Trophoblast cell (in vitro differentiated cells and primary cell): ENCODE data around the gene ARFGEF2.
"Not testable (repeated sequence)": the region's sequence is repeated elsewhere in the genome, so short reads cannot be mapped to it uniquely, and the experiment has no call there.

ENCODE experiments used
- DNase-seq, 2 donors: peaks; one replicate each; pipeline ENCODE4 v3.0.0-alpha.2; 2016
- H2AFZ ChIP-seq: 2 replicates; pipeline ENCODE4 v1.6.1; 2013; ENCODE audit warnings: low read length, moderate library complexity, mild to moderate bottlenecking; ENCODE audit not compliant: insufficient read depth, poor library complexity
- H2AK5ac ChIP-seq: 2 replicates; pipeline ENCODE4 v1.6.1; 2013; ENCODE audit warnings: mild to moderate bottlenecking, low read length
- H2BK120ac ChIP-seq: 2 replicates; pipeline ENCODE4 v1.6.1; 2013; ENCODE audit warnings: low read length, mild to moderate bottlenecking, moderate library complexity; ENCODE audit not compliant: insufficient read depth, poor library complexity
- H2BK12ac ChIP-seq: 2 replicates; pipeline ENCODE4 v1.6.1; 2013; ENCODE audit warnings: mild to moderate bottlenecking, low read length, moderate library complexity
- H2BK5ac ChIP-seq: 2 replicates; pipeline ENCODE4 v1.6.1; 2013; ENCODE audit warnings: low read length, low read depth, moderate library complexity, mild to moderate bottlenecking; ENCODE audit not compliant: poor library complexity
- H3K14ac ChIP-seq: 2 replicates; pipeline ENCODE4 v1.6.1; 2013; ENCODE audit warnings: mild to moderate bottlenecking, low read length
- H3K18ac ChIP-seq: 2 replicates; pipeline ENCODE4 v1.6.1; 2013; ENCODE audit warnings: mild to moderate bottlenecking, low read length
- H3K23ac ChIP-seq: 2 replicates; pipeline ENCODE4 v1.6.1; 2013; ENCODE audit warnings: low read length
- H3K27ac ChIP-seq: 2 replicates; pipeline ENCODE4 v1.5.1; 2013; ENCODE audit warnings: low read depth, mild to moderate bottlenecking, inconsistent platforms, low read length, moderate library complexity
- H3K27me3 ChIP-seq: 2 replicates; pipeline ENCODE4 v1.6.1; 2013; ENCODE audit warnings: inconsistent platforms, mild to moderate bottlenecking, low read length, moderate library complexity; ENCODE audit not compliant: insufficient read depth
- H3K36me3 ChIP-seq, 2 experiments: 1 replicate in 1 of 2; 2 replicates in 1 of 2; pipeline ENCODE4 v1.6.1; 2013; ENCODE audit warnings: low read length in 2 of 2, mild to moderate bottlenecking in 2 of 2, moderate library complexity in 1 of 2; ENCODE audit not compliant: insufficient read depth in 2 of 2, control insufficient read depth in 1 of 2
- H3K4ac ChIP-seq: 2 replicates; pipeline ENCODE4 v1.6.1; 2013; ENCODE audit warnings: low read depth, mild to moderate bottlenecking, low read length, moderate library complexity
- H3K4me1 ChIP-seq, 2 experiments: 1 replicate in 1 of 2; 2 replicates in 1 of 2; pipeline ENCODE4 v1.6.1; 2013; ENCODE audit warnings: low read length in 2 of 2, mild to moderate bottlenecking in 2 of 2, moderate library complexity in 1 of 2; ENCODE audit not compliant: insufficient read depth in 2 of 2, control insufficient read depth in 1 of 2
- H3K4me2 ChIP-seq: 2 replicates; pipeline ENCODE4 v1.6.1; 2013; ENCODE audit warnings: inconsistent platforms, mild to moderate bottlenecking, low read length, moderate library complexity
- H3K4me3 ChIP-seq: 2 replicates; pipeline ENCODE4 v1.5.1; 2013; ENCODE audit warnings: mild to moderate bottlenecking, low read depth, low read length, inconsistent platforms
- H3K79me1 ChIP-seq: one replicate; pipeline ENCODE4 v1.6.1; 2013; ENCODE audit warnings: low read length
- H3K79me2 ChIP-seq: 2 replicates; pipeline ENCODE4 v1.6.1; 2013; ENCODE audit warnings: low read length, mild to moderate bottlenecking; ENCODE audit not compliant: control insufficient read depth, insufficient read depth, poor library complexity
- H3K9ac ChIP-seq: 2 replicates; pipeline ENCODE4 v1.6.1; 2013; ENCODE audit warnings: mild to moderate bottlenecking, low read length
- H3K9me3 ChIP-seq: 2 replicates; pipeline ENCODE4 v1.6.1; 2013; ENCODE audit warnings: low read depth, mild to moderate bottlenecking, control low read depth, inconsistent platforms, low read length; ENCODE audit not compliant: insufficient read depth
- H4K12ac ChIP-seq: 2 replicates; pipeline ENCODE4 v1.6.1; 2013; ENCODE audit warnings: low read depth, mild to moderate bottlenecking, low read length, moderate library complexity
- H4K8ac ChIP-seq: 2 replicates; pipeline ENCODE4 v1.6.1; 2013; ENCODE audit warnings: low read depth, mild to moderate bottlenecking, low read length, moderate library complexity
- H4K91ac ChIP-seq: one replicate; pipeline ENCODE4 v1.6.1; 2013; ENCODE audit warnings: low read depth, mild to moderate bottlenecking, low read length, moderate library complexity
- WGBS: extraction: QIAGEN DNeasy Blood & Tissue Kit; methylation state at CpG from one replicate; pipeline ENCODE4 v1.1.7; 2013; ENCODE audit warnings: missing lambda C conversion rate; ENCODE audit not compliant: insufficient read length, insufficient coverage; ENCODE audit errors: extremely low coverage; 5-methylcytosine and 5-hydroxymethylcytosine counted together

The ARFGEF2 gene

GRCh38 chr20:48885237-48885636, 36.3 kb upstream of the ARFGEF2 start:
- Histone ChIP-seq H3K4me1 (no peaks in the 10 kb centered on the region), H2AK5ac (no peak overlapping the region), H3K23ac (no peak overlapping the region), H3K27me3 (no peaks in the 10 kb centered on the region), H2BK5ac (no peak overlapping the region), H2BK12ac (no peak overlapping the region), H2AFZ (no peak overlapping the region), H2BK120ac (no peak overlapping the region), H3K4ac (no peak overlapping the region), H4K91ac (no peak overlapping the region), H4K8ac (no peak overlapping the region), H3K9ac (no peak overlapping the region), H3K79me1 (no peaks in the 10 kb centered on the region), H3K18ac (no peak overlapping the region), H3K4me3 (no peak overlapping the region), H3K36me3 (no peaks in the 10 kb centered on the region), H3K14ac (no peak overlapping the region), H3K27ac (no peak overlapping the region), H3K79me2 (no peaks in the 10 kb centered on the region), H3K4me2 (no peak overlapping the region), H4K12ac (no peak overlapping the region), H3K9me3 (no peaks in the 10 kb centered on the region)
- WGBS: no CpG with 5 or more reads among the region's 4 CpGs
- no peak for DNase-seq

GRCh38 chr20:48886194-48886593, 35.3 kb upstream of the ARFGEF2 start:
- H3K9ac ChIP-seq: no peak overlapping the region
- peak overlapping the region; percentile 14 for H4K12ac ChIP-seq
- no peak overlapping the region for H2AFZ ChIP-seq
- no peaks in the 10 kb centered on the region for H3K27me3 ChIP-seq
- H2AK5ac ChIP-seq: no peak overlapping the region
- H3K79me1 ChIP-seq: no peaks in the 10 kb centered on the region
- H3K14ac ChIP-seq: no peak overlapping the region
- no peak overlapping the region for H3K4me3 ChIP-seq
- no peak overlapping the region for H4K91ac ChIP-seq
- H3K4ac ChIP-seq: no peak overlapping the region
- no peaks in the 10 kb centered on the region for H3K79me2 ChIP-seq
- no peaks in the 10 kb centered on the region for H3K4me1 ChIP-seq
- no peak overlapping the region for H3K18ac ChIP-seq
- no peak overlapping the region for H2BK12ac ChIP-seq
- H2BK5ac ChIP-seq: no peak overlapping the region
- no peak overlapping the region for H3K4me2 ChIP-seq
- no peaks in the 10 kb centered on the region for H3K9me3 ChIP-seq
- no peak for DNase-seq
- no peaks in the 10 kb centered on the region for H3K36me3 ChIP-seq
- no peak overlapping the region for H3K27ac ChIP-seq
- H4K8ac ChIP-seq: no peak overlapping the region
- H2BK120ac ChIP-seq: no peak overlapping the region
- no peak overlapping the region for H3K23ac ChIP-seq
- WGBS: no CpG with 5 or more reads among the region's 3 CpGs

GRCh38 chr20:48886811-48887210, 34.7 kb upstream of the ARFGEF2 start:
- Histone ChIP-seq H3K9me3 (no peaks in the 10 kb centered on the region), H3K4me3 (no peak overlapping the region), H2BK12ac (no peak overlapping the region), H3K18ac (no peak overlapping the region), H3K14ac (no peak overlapping the region), H3K36me3 (no peaks in the 10 kb centered on the region), H4K12ac (no peak overlapping the region), H3K4ac (no peak overlapping the region), H4K8ac (no peak overlapping the region), H3K27me3 (no peaks in the 10 kb centered on the region), H2AK5ac (no peak overlapping the region), H2AFZ (no peak overlapping the region), H3K79me2 (no peaks in the 10 kb centered on the region), H3K4me2 (no peak overlapping the region), H3K79me1 (no peaks in the 10 kb centered on the region), H2BK5ac (no peak overlapping the region), H4K91ac (no peak overlapping the region), H3K9ac (no peak overlapping the region), H3K23ac (no peak overlapping the region), H2BK120ac (no peak overlapping the region), H3K4me1 (no peaks in the 10 kb centered on the region), H3K27ac (no peak overlapping the region)
- no peak for DNase-seq
- WGBS: no CpG with 5 or more reads among the region's 2 CpGs

- not testable (repeated sequence) for H3K36me3 ChIP-seq, DNase-seq
Observed at GRCh38 chr20:48888517-48888916, 33.0 kb upstream of the ARFGEF2 start.

More at GRCh38 chr20:48888517-48888916, 33.0 kb upstream of the ARFGEF2 start:
- H2BK5ac ChIP-seq, H4K91ac ChIP-seq, H2AFZ ChIP-seq, H3K14ac ChIP-seq, H3K27ac ChIP-seq, H3K4me3 ChIP-seq, H3K27me3 ChIP-seq, H3K79me1 ChIP-seq, H3K79me2 ChIP-seq, H3K23ac ChIP-seq, H2AK5ac ChIP-seq, H3K9ac ChIP-seq, H3K4me2 ChIP-seq, H3K18ac ChIP-seq, H2BK12ac ChIP-seq, H3K9me3 ChIP-seq, H4K8ac ChIP-seq, H3K4ac ChIP-seq, H4K12ac ChIP-seq, H3K4me1 ChIP-seq, H2BK120ac ChIP-seq: not testable (repeated sequence)
- no CpG with 5 or more reads among the region's 6 CpGs for WGBS
